IMR-90 (cell line): ENCODE data around the gene ZRANB3. TPM values are rescaled to one million over a fixed set of nuclear protein-coding genes. Genes with fewer than 3 reads are reported as not detected.

ENCODE experiments used
- ATAC-seq: fragments of 200-7000 bp; cut with Tn5 transposase; 2 replicates; pipeline ENCODE4 v1.9.1; 2020; ENCODE audit warnings: low read depth, mild to moderate bottlenecking, moderate library complexity
- BruUV-seq: library from RNA; stranded (reverse); fragments of 400-500 nt; replicated peaks from 2 replicates; lab custom pipeline; 2021; lab: Mats Ljungman, UMichigan
- CTCF ChIA-PET: fragments of 300-600 bp; formaldehyde crosslinking; extraction: SDS; loops from one replicate; lab custom pipeline; 2021; ENCODE audit warnings: antibody characterized with exemption; lab: Yijun Ruan, JAX
- POLR2A ChIA-PET: fragments of 300-600 bp; sonication (Branson Sonifier 250); formaldehyde crosslinking; loops from one replicate; lab custom pipeline; 2022; ENCODE audit warnings: antibody characterized with exemption; ENCODE audit not compliant: unreplicated experiment; lab: Charles Lee
- DNase-seq: peaks from one replicate; pipeline ENCODE4 v3.0.0; 2013
- H2AFZ ChIP-seq: replicated peaks from 2 replicates; pipeline ENCODE3; 2013; ENCODE audit warnings: low read length, mild to moderate bottlenecking; ENCODE audit not compliant: poor library complexity
- H2AK5ac ChIP-seq: 2 replicates; pipeline ENCODE4 v1.6.1; 2013; ENCODE audit warnings: low read depth, low read length, inconsistent platforms
- H2AK9ac ChIP-seq: replicated peaks from 2 replicates; pipeline ENCODE3; 2013; ENCODE audit warnings: mild to moderate bottlenecking, low read depth, low read length, moderate library complexity; ENCODE audit not compliant: poor library complexity
- H2BK120ac ChIP-seq: 2 replicates; pipeline ENCODE4 v1.6.1; 2013; ENCODE audit warnings: low read depth, low read length, inconsistent platforms
- H2BK15ac ChIP-seq: 3 replicates; pipeline ENCODE4 v1.6.1; 2013; ENCODE audit warnings: low read depth, low read length, inconsistent platforms
- H2BK20ac ChIP-seq: 2 replicates; pipeline ENCODE4 v1.6.1; 2013; ENCODE audit warnings: low read depth, mild to moderate bottlenecking, inconsistent platforms, low read length, moderate library complexity
- H2BK5ac ChIP-seq: 2 replicates; pipeline ENCODE4 v1.6.1; 2013; ENCODE audit warnings: mild to moderate bottlenecking, low read depth, low read length, inconsistent platforms; ENCODE audit not compliant: poor library complexity, severe bottlenecking
- H3K14ac ChIP-seq: replicated peaks from 2 replicates; pipeline ENCODE4 v1.6.1; 2013; ENCODE audit warnings: low read depth, low read length, inconsistent platforms
- H3K18ac ChIP-seq: 2 replicates; pipeline ENCODE4 v1.6.1; 2013; ENCODE audit warnings: low read depth, low read length, control low read depth
- H3K23ac ChIP-seq: 2 replicates; pipeline ENCODE4 v1.6.1; 2013; ENCODE audit warnings: low read depth, low read length, inconsistent platforms
- H3K27ac ChIP-seq: 2 replicates; pipeline ENCODE4 v1.5.1; 2013; ENCODE audit warnings: mild to moderate bottlenecking, control low read depth, low read length; ENCODE audit not compliant: insufficient read depth
- H3K27me3 ChIP-seq: 2 replicates; pipeline ENCODE4 v1.6.1; 2013; ENCODE audit warnings: low read length; ENCODE audit not compliant: control insufficient read depth, insufficient read depth
- H3K36me3 ChIP-seq: 2 replicates; pipeline ENCODE4 v1.6.1; 2013; ENCODE audit warnings: low read length, mixed read lengths; ENCODE audit not compliant: control insufficient read depth, insufficient read depth
- H3K4ac ChIP-seq: 2 replicates; pipeline ENCODE4 v1.6.1; 2013; ENCODE audit warnings: low read depth, low read length, inconsistent platforms
- H3K4me1 ChIP-seq: 2 replicates; pipeline ENCODE4 v1.6.1; 2013; ENCODE audit warnings: low read length, mixed read lengths; ENCODE audit not compliant: control insufficient read depth, insufficient read depth
- H3K4me2 ChIP-seq: 2 replicates; pipeline ENCODE4 v1.6.1; 2013; ENCODE audit warnings: low read depth, mild to moderate bottlenecking, control low read depth, low read length, moderate library complexity
- H3K4me3 ChIP-seq: 2 replicates; pipeline ENCODE4 v1.5.1; 2013; ENCODE audit warnings: low read depth, mild to moderate bottlenecking, control low read depth, low read length, moderate library complexity; ENCODE audit not compliant: insufficient read depth
- H3K56ac ChIP-seq: 2 replicates; pipeline ENCODE4 v1.6.1; 2013; ENCODE audit warnings: low read length, inconsistent platforms; ENCODE audit not compliant: insufficient read depth; ENCODE audit errors: extremely low read depth
- H3K79me1 ChIP-seq, 2 experiments: 2 replicates each; pipeline ENCODE4 v1.6.1; 2013; ENCODE audit warnings: low read length in 2 of 2, inconsistent platforms in 1 of 2, low read depth in 1 of 2
- H3K9ac ChIP-seq: 2 replicates; pipeline ENCODE4 v1.6.1; 2013; ENCODE audit warnings: low read depth, low read length, control low read depth
- H3K9me1 ChIP-seq: 2 replicates; pipeline ENCODE4 v1.6.1; 2013; ENCODE audit warnings: low read length, inconsistent platforms; ENCODE audit not compliant: insufficient read depth
- H3K9me3 ChIP-seq: 2 replicates; pipeline ENCODE4 v1.6.1; 2013; ENCODE audit warnings: low read length; ENCODE audit not compliant: control insufficient read depth, insufficient read depth
- H4K20me1 ChIP-seq: 2 replicates; pipeline ENCODE4 v1.6.1; 2013; ENCODE audit warnings: low read length, inconsistent platforms; ENCODE audit not compliant: insufficient read depth
- H4K5ac ChIP-seq: 2 replicates; pipeline ENCODE4 v1.6.1; 2013; ENCODE audit warnings: mild to moderate bottlenecking, low read depth, low read length, control low read depth
- H4K8ac ChIP-seq, 2 experiments: 2 replicates each; pipeline ENCODE4 v1.6.1; 2013; ENCODE audit warnings: low read depth in 2 of 2, low read length in 2 of 2, control low read depth in 1 of 2, inconsistent platforms in 1 of 2
- H4K91ac ChIP-seq: 2 replicates; pipeline ENCODE4 v1.6.1; 2013; ENCODE audit warnings: low read depth, low read length, inconsistent platforms; ENCODE audit not compliant: insufficient read depth
- BHLHE40 ChIP-seq: fragments of 150-350 bp; IDR thresholded peaks from 2 replicates; pipeline ENCODE4 v1.6.1; 2016; ENCODE audit warnings: mild to moderate bottlenecking, low read depth, low read length
- CEBPB ChIP-seq: IDR thresholded peaks from 2 replicates; pipeline ENCODE4 v1.6.1; 2012; ENCODE audit warnings: low read depth, low read length, improper control_type of control experiment
- CHD1 ChIP-seq: IDR thresholded peaks from 2 replicates; pipeline ENCODE4 v1.6.1; 2012; ENCODE audit warnings: low read depth, low read length, improper control_type of control experiment
- FOS ChIP-seq: fragments of 150-350 bp; IDR thresholded peaks from 2 replicates; pipeline ENCODE4 v1.6.1; 2016; ENCODE audit warnings: low read depth, low read length
- MAFK ChIP-seq: IDR thresholded peaks from 2 replicates; pipeline ENCODE4 v1.6.1; 2012; ENCODE audit warnings: low read depth, low read length, improper control_type of control experiment
- MAZ ChIP-seq: IDR thresholded peaks from 2 replicates; pipeline ENCODE4 v1.6.1; 2012; ENCODE audit warnings: low read depth, mild to moderate bottlenecking, low read length, improper control_type of control experiment, moderate library complexity, borderline replicate concordance
- MXI1 ChIP-seq: IDR thresholded peaks from 2 replicates; pipeline ENCODE4 v1.6.1; 2012; ENCODE audit warnings: low read depth, mild to moderate bottlenecking, low read length, moderate library complexity, borderline replicate concordance
- NFE2L2 ChIP-seq: fragments of 150-350 bp; IDR thresholded peaks from 2 replicates; pipeline ENCODE4 v1.6.1; 2016; ENCODE audit warnings: low read depth, mild to moderate bottlenecking, low read length
- POLR2A ChIP-seq: IDR thresholded peaks from 2 replicates; pipeline ENCODE4 v1.6.1; 2012; ENCODE audit warnings: mild to moderate bottlenecking, low read depth, low read length
- RAD21 ChIP-seq: IDR thresholded peaks from 2 replicates; pipeline ENCODE4 v1.6.1; 2012; ENCODE audit warnings: low read length, improper control_type of control experiment
- RCOR1 ChIP-seq: IDR thresholded peaks from 2 replicates; pipeline ENCODE4 v1.6.1; 2012; ENCODE audit warnings: mild to moderate bottlenecking, low read length, improper control_type of control experiment; ENCODE audit not compliant: insufficient replicate concordance
- RFX5 ChIP-seq: IDR thresholded peaks from 2 replicates; pipeline ENCODE4 v1.8.0; 2012; ENCODE audit warnings: low read depth, mild to moderate bottlenecking, low read length, moderate library complexity
- SMC3 ChIP-seq: fragments of 150-350 bp; IDR thresholded peaks from 2 replicates; pipeline ENCODE4 v1.6.1; 2016; ENCODE audit warnings: low read depth, mild to moderate bottlenecking, antibody characterized with exemption, low read length, moderate library complexity
- WGBS, 2 experiments: methylation state at CpG; one replicate each; pipeline versions ENCODE4 v1.1.5 to v1.1.7; 2013; ENCODE audit warnings: missing lambda C conversion rate in 2 of 2; ENCODE audit not compliant: insufficient read length in 1 of 2; ENCODE audit errors: extremely low coverage in 2 of 2; 5-methylcytosine and 5-hydroxymethylcytosine counted together
- dilution Hi-C: fragments of 300-500 bp; cut with HindIII; formaldehyde crosslinking; loops from one replicate; pipeline ENCODE4 v1.14.3; 2018; ENCODE audit warnings: low sequenced_read_pairs; ENCODE audit not compliant: unreplicated experiment
- in situ Hi-C: fragments of 300-500 bp; cut with MboI; formaldehyde crosslinking; loops from 3 replicates; pipeline ENCODE4 v1.14.3; 2019; ENCODE audit warnings: low sequenced_read_pairs, inconsistent platforms, mixed read lengths
- intact Hi-C: fragments of 100-400 bp; cut with micrococcal nuclease; formaldehyde crosslinking; loops from 2 replicates; pipeline ENCODE4 v1.10.0; 2022
- polyA plus RNA-seq, 3 experiments: library from polyadenylated mRNA; depleted of rRNA; stranded (reverse); fragments of >200 nt; gene quantifications; 2 replicates each; pipeline ENCODE4 v1.2.3, GENCODE V29; 2012; ENCODE audit warnings: low replicate concordance in 1 of 3
- total RNA-seq: library from RNA; depleted of rRNA; stranded (reverse); fragments of >200 nt; gene quantifications from 2 replicates; pipeline ENCODE4 v1.2.3, GENCODE V29; 2012
- TF ChIP-seq, protein P1 (sequence below): conservative IDR thresholded peaks from 2 replicates; pipeline ENCODE4 v1.5.1; 2012; ENCODE audit warnings: mild to moderate bottlenecking, low read depth, low read length, improper control_type of control experiment
- TF ChIP-seq, protein P2 (sequence below): fragments of 150-350 bp; IDR thresholded peaks from 2 replicates; pipeline ENCODE4 v1.6.1; 2016; ENCODE audit warnings: low read depth, mild to moderate bottlenecking, low read length, moderate library complexity, borderline replicate concordance

ZRANB3 gene
- total and polyA plus RNA-seq, 2 of the 4 experiments (the other 2 are of a cell fraction) = 3.4 to 9.3 TPM

DNA sequence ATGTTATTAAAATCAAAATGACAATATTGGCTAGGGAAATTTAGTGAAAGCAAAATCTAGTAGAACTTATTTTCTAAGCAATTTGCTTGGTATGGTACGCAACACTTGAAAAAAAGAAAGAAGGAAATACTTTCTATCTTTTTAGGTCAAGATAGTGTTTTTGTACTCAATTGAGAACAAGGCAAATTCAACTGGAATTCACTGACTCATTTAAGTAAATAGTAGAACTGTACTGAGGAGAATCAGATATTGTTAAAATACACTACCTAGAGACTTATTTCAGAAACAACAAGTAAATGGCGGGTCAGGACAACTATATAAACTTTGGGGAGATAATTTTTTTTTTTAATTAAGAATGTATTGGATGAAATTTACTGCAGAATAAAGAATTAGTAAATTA lies 18.9 kb downstream of the ZRANB3 start (continued):
- no peak for TF ChIP-seq SMC3
- TF ChIP-seq NFE2L2 = no peak
- no peak for TF ChIP-seq BHLHE40
- TF ChIP-seq RCOR1 = no peak
- no peak for TF ChIP-seq CEBPB

DNA sequence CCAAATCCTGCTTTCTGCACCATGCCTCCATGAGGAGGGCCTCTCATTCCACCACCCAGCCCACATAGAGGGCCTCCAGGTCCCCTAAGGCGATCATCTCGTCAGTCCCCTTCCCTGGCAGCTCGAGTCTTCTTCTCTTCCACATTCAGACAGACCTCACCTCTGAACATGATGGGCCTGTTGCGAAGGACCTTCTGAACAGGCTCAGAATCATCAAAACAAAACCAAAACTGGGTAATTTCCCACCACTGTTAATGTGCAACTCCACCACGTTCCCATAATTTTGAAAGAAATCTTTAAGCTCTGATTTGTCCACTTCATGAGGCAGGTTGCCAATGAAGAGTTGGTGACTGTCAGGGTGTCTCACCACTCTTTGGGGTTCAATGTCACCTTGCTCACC lies 20.4 kb downstream of the ZRANB3 start:
- no peak overlapping the region for H2AK9ac ChIP-seq
- no CpG with 5 or more reads among the region's 5 CpGs for WGBS, 2 experiments
- ChIA-PET POLR2A (no interaction called here), CTCF (no interaction called here)
- no peaks in the 10 kb centered on the region for H3K4me1 ChIP-seq
- H4K20me1 ChIP-seq = no peaks in the 10 kb centered on the region
- H3K27me3 ChIP-seq = no peaks in the 10 kb centered on the region
- H3K23ac ChIP-seq = no peak overlapping the region
- H3K4me2 ChIP-seq = no peak overlapping the region
- H2BK5ac ChIP-seq = no peak overlapping the region
- H3K36me3 ChIP-seq = no peaks in the 10 kb centered on the region
- dilution Hi-C loops (no loop called here), in situ Hi-C loops (no loop called here), intact Hi-C loops (no loop called here)
- H3K18ac ChIP-seq = no peak overlapping the region
- H2BK120ac ChIP-seq = no peak overlapping the region
- no peak overlapping the region for H3K27ac ChIP-seq
- BruUV-seq = no TSS peak
- H3K9ac ChIP-seq = no peak overlapping the region
- no peak overlapping the region for H4K5ac ChIP-seq
- no peaks in the 10 kb centered on the region for H3K79me1 ChIP-seq
- no peak overlapping the region for H3K4ac ChIP-seq
- no peak overlapping the region for H4K91ac ChIP-seq
- DNase-seq = no peak
- H2AFZ ChIP-seq = peak overlapping the region; percentile 43
- H2BK20ac ChIP-seq = no peak overlapping the region
- H3K56ac ChIP-seq = no peak overlapping the region
- no peak overlapping the region for H2BK15ac ChIP-seq
- no peaks in the 10 kb centered on the region for H3K9me1 ChIP-seq
- TF ChIP-seq RCOR1 (no peak), RFX5 (no peak), FOS (no peak), MXI1 (no peak), MAZ (no peak), BHLHE40 (no peak), SMC3 (no peak), RAD21 (no peak), CHD1 (no peak), MAFK (no peak), POLR2A (no peak)
- TF ChIP-seq, protein P1, sequence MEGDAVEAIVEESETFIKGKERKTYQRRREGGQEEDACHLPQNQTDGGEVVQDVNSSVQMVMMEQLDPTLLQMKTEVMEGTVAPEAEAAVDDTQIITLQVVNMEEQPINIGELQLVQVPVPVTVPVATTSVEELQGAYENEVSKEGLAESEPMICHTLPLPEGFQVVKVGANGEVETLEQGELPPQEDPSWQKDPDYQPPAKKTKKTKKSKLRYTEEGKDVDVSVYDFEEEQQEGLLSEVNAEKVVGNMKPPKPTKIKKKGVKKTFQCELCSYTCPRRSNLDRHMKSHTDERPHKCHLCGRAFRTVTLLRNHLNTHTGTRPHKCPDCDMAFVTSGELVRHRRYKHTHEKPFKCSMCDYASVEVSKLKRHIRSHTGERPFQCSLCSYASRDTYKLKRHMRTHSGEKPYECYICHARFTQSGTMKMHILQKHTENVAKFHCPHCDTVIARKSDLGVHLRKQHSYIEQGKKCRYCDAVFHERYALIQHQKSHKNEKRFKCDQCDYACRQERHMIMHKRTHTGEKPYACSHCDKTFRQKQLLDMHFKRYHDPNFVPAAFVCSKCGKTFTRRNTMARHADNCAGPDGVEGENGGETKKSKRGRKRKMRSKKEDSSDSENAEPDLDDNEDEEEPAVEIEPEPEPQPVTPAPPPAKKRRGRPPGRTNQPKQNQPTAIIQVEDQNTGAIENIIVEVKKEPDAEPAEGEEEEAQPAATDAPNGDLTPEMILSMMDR = no peak
- TF ChIP-seq, protein P2, sequence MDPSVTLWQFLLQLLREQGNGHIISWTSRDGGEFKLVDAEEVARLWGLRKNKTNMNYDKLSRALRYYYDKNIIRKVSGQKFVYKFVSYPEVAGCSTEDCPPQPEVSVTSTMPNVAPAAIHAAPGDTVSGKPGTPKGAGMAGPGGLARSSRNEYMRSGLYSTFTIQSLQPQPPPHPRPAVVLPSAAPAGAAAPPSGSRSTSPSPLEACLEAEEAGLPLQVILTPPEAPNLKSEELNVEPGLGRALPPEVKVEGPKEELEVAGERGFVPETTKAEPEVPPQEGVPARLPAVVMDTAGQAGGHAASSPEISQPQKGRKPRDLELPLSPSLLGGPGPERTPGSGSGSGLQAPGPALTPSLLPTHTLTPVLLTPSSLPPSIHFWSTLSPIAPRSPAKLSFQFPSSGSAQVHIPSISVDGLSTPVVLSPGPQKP = no peak
- H3K4me3 ChIP-seq = no peak overlapping the region
- H4K8ac ChIP-seq = no peak overlapping the region
- H3K9me3 ChIP-seq = peaks cover 2% of the 10 kb centered on the region; the same call in 1 of the 2 replicates
- no peak for ATAC-seq
- H3K14ac ChIP-seq = no peak overlapping the region
- H2AK5ac ChIP-seq = no peak overlapping the region
